GM19239 (cell line): ENCODE measurements around the gene DRC3.

Experiments
- DNase-seq: peaks from one replicate; pipeline ENCODE4 v3.0.0; 2011; ENCODE audit warnings: low spot score; ENCODE audit not compliant: insufficient read length
- FAIRE-seq: peaks from 2 replicates; lab custom pipeline; 2011; peaks lifted over from hg19 to GRCh38; lab: Jason Lieb, UNC

The DRC3 gene

GRCh38 chr17:17963694-17964436 lies 8.8 kb upstream of the DRC3 start:
- FAIRE-seq (no peak), DNase-seq (no peak)

DNA sequence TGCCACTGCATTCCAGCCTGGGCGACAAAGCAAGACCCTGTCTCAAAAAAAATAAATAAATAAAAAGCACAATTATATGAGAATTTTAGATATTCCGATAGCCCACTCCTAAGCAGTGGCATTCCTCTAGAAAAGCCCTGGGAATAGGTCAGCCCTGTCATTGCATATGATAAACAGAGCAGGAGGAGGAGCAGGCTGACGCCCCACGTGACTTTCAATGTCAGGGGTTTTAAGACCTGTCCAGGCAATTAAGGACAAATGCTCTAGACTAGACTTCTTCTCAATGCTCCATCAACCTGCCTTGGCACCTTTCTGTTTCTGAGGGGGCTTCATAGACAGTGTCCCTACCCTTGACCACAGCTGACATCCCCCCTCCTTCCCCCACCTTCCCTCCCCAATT lies 8.0 kb upstream of the DRC3 start:
- FAIRE-seq, result no peak

GRCh38 chr17:17965152-17965721 lies 7.4 kb upstream of the DRC3 start:
- FAIRE-seq (no peak), DNase-seq (no peak)

More for the DNA sequence above, 8.0 kb upstream of the DRC3 start:
- no peak for DNase-seq

DNA sequence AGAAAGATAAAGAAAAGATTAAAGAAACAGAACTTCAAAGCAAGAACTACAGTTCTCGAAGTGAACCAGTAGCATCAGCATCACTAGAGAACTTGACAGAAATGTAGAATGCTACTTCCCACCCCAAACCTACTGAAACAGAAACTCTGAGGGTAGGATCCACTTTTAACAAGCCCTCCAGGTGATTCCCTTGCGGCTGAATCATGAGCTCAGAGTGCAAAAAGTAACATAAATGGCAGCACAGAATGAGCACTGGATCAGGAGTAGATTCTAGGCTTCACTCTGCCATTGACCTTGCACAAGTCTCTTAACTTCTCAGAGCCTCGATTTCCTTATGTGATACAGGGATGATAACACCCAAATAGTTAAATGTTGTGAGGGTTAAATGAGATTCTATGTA lies 6.3 kb upstream of the DRC3 start:
- FAIRE-seq, result peak; percentile 81
- DNase-seq, result no peak

DNA sequence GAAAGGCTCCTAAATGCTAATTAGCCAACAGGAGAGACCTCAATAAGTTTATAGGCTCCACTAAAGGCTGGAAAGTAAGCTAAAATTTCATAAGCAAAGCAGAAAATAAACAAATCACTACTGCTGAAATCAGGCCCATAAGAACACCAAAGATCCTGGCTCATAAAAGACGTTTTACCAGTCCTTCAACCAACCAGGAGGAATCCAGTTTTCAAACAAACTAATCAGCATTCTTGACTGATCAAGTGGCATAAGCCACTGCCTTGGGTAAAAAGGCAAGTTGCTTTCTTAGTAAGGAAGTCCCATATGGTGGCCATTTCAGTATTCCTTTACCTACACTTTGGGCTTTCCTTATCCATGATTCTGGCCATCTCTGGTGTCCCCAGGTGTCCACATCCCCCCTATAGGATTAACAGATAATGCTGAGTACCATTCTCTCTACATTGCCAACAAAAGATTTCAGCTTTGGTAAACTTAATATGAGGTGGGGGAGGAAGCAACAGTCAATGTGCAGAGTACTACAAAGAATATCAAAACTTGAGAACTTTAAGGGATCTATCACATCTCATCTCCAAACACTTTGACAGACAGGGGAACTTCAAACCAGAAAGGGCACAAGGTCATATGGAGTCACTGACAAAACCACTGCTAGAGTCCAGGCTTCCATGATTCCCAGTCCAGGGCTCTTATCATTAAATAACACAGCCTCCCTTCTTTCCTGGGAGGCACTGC lies 1.8 kb upstream of the DRC3 start:
- DNase-seq (no peak), FAIRE-seq (no peak)

GRCh38 chr17:17971431-17972125 lies 1.1 kb upstream of the DRC3 start:
- no peak for DNase-seq
- no peak for FAIRE-seq

- no peak for FAIRE-seq
- DNase-seq, result no peak
These were observed 241 bp downstream of the DRC3 start for GRCh38 chr17:17972952-17973254.

DNA sequence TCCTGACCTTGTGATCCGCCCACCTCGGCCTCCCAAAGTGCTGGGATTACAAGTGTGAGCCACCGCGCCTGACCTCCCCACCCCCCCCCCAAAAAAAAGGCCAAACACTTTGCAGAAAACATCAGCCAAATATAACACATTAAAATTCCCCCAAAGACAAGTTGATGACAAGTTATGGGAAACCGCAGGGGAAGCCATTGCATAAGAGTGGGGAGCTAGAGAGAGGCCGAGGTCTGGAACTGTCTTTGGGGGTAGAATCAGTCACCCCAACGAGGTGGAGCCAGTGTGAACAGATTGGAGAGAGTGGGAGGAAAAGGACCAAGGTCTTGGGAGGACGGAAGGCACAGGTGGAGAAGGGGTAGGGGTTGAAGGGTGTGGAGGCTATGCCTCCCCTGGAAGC lies 2.8 kb downstream of the DRC3 start:
- no peak for FAIRE-seq
- DNase-seq, result no peak

DNA sequence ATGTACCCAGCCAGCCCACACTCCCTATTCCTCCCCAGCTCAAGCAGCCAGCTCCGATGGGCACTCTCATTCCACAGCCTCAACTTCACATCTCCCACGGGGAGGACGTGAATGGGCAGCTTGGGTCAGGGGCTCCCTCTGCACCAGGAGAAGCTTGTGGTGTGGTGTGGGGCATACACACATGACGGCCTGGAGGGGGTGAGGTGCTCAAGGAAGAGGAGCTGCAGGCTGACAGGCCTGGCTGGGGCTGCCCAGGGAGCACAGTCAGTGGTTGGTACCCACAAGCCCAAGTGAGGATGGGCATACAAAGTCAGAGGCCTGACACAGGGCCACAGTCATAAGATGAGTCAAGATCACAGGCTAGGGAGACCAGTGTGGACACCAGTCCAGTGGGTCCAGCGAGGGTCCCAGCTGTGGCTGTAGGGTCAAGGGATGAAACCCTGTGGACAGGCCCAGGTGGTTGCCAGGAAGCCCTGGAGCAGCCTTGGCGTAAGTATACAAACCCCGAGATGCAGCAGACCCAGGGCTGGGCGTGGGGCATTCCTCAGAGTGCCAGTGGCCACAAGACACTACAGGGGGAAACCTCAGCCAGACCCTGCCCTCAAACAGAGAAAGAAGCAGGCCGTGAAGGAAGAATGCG lies 4.4 kb downstream of the DRC3 start:
- no peak for DNase-seq
- FAIRE-seq, result no peak

- FAIRE-seq, result no peak
- no peak for DNase-seq
These were observed 6.1 kb downstream of the DRC3 start for GRCh38 chr17:17978481-17979424.

DNA sequence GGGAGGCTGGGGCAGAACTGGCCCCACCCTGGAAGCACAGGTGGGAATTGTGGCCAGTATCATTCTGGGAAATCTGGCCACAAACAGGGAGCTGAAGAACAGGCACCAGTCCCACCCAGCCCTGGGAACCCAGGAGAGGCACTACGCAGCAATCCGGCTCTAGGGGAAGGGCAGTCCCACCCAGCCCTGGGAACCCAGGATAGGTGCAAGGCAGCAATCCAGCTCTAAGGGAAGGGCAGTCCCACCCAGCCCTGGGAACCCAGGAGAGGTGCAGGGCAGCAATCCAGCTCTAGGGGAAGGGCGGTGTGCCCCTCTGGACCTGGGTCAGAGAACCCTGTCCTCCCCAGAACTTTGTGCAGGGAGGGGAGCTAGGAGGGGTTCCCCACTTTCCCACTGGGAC lies 7.1 kb downstream of the DRC3 start:
- DNase-seq (no peak), FAIRE-seq (no peak)

- FAIRE-seq (no peak), DNase-seq (no peak)
These were observed 8.7 kb downstream of the DRC3 start for GRCh38 chr17:17981330-17981729.

GRCh38 chr17:17982801-17983200 lies 10.1 kb downstream of the DRC3 start:
- FAIRE-seq (no peak), DNase-seq (no peak)

- no peak for DNase-seq
- FAIRE-seq, result no peak
These were observed 10.7 kb downstream of the DRC3 start for GRCh38 chr17:17983376-17983775.

GRCh38 chr17:17983776-17984175 lies 11.1 kb downstream of the DRC3 start:
- FAIRE-seq, result no peak

GRCh38 chr17:17985153-17985552 lies 12.5 kb downstream of the DRC3 start:
- DNase-seq, result no peak
- no peak for FAIRE-seq

More at GRCh38 chr17:17983776-17984175, 11.1 kb downstream of the DRC3 start:
- no peak for DNase-seq

- DNase-seq (no peak), FAIRE-seq (no peak)
These were observed 12.9 kb downstream of the DRC3 start for GRCh38 chr17:17985555-17985954.

DNA sequence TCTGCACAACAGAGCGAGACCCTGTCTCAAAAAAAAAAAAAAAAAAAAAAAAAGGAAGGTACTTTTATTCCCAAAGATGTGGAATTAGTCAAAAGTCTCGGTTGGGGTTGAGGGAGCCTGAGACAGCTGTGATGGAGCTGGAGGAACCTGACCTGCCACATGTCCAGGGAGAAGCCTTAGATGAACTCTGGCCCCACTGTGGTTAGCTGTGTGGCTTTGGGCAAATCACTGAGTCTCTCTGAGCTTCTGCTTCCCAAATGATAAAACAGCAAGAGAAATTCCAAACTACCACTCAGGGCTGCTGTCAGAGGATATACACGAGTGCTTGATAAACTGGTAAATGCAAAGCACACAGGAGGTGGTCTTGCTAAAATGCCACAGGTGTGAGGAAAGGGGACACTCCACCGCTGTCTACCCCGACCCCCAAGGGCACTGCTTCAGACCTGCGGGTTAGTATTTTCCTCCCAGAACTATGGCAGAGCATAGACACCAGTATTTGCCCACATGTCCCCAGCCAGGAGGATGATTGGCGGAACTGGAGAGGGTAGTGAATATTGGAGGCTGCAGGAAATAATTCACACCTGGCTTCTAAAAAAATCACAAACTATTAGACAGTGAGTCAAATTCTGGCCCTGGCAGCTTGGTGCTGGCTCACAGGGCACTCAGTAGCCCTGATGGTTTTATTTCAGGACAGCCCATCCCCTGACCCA lies 14.7 kb downstream of the DRC3 start:
- DNase-seq (no peak), FAIRE-seq (no peak)

- FAIRE-seq, result no peak
- DNase-seq, result no peak
These were observed 15.2 kb downstream of the DRC3 start for GRCh38 chr17:17987901-17988300.
